M059J (cell line): ENCODE measurements around the gene PCBP1. TPM values are rescaled to one million over a fixed set of nuclear protein-coding genes. Genes with fewer than 3 reads are reported as not detected.
A peak's percentile ranks its signal among the peaks of the same experiment; 100 is the strongest.
"Not testable (repeated sequence)": the region's sequence is repeated elsewhere in the genome, so short reads cannot be mapped to it uniquely, and the experiment has no call there.

ENCODE experiments used
- DNase-seq: peaks from one replicate; pipeline ENCODE4 v3.0.0-alpha.2; 2012; ENCODE audit warnings: low read depth
- total RNA-seq: library from RNA; depleted of rRNA; stranded (reverse); fragments of >200 nt; shearing (Covaris generic); gene quantifications from 2 replicates; pipeline ENCODE4 v1.2.3, GENCODE V29; 2014; rRNA removed

PCBP1 gene
- total RNA-seq, 1 experiment from 2014 or later = 37.7 TPM

DNA sequence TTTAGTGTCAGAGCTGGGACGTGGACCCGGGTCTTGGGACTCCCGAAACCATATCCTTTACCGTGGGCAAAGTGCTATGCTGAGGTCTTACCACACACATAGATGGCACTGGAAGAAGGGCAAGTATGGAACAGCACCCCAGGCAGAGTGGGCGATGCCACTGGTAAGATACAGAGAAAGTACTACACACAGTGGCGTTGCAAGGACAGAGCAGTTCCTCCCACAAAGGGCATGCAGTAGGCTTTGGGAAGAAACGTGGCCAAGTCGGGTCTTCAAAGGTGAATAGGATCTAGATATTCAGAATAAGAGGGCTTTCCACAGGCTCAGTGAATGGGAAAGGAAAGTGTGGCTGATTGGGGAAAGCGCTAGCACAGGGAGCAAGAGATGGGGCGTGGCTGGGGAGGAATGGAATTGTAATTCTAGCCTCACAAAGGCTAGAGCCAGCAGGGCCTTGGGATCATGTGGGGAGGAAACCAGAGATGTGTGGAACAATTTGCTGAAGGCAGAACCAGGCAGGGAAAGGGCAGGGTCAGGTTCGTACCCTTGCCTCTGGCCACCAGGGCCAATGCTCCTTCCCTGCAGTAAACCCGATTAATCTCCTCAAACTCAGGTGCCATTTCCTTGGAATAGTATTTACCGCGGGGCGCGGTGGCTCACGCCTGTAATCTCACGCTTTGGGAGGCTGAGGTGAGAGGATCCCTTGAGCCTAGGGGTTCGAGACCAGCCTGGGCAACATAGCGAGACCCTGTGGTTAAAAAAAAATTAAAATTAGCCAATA, 36.0 kb downstream of the PCBP1 start:
- DNase-seq = peak; percentile 45

DNA sequence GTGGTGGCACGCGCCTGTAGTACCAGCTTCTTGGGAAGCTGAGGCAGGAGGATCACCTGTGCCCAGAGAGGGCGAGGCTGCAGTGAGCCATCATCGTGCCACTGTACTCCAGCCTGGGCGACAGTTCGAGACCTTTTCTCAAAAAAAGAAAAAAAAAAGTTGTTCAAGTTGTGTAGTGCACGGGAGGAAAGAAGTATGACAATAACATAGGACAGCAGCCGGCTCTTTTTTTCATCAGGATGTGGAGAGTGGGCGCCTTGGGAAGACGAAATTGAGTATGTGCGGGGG, 36.5 kb downstream of the PCBP1 start:
- no peak for DNase-seq

DNA sequence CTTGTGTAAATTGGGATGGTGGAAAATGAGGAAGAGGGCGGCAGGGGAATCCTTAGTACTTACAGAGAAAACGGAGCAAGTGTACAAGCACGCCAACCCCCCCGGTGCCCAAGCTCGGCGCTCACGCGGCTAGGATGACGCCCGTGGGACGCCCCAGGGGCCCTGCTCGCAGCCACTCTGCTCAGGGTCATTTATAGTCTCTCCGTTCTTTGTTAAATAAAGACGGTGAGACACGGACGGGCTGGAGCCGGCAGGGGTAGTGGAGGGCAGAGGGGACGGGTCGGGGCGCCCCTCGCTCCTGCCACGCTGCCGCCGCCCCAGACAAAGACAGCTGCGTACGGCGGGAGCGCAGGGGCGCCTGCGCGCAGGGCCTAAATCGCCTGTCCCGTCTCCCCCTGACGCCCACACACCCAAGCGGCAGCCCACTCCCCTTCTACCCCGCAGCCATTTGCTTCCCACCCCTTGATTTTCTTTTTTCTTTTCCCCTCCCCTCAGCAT, 37.8 kb downstream of the PCBP1 start:
- peak; percentile 42 for DNase-seq

DNA sequence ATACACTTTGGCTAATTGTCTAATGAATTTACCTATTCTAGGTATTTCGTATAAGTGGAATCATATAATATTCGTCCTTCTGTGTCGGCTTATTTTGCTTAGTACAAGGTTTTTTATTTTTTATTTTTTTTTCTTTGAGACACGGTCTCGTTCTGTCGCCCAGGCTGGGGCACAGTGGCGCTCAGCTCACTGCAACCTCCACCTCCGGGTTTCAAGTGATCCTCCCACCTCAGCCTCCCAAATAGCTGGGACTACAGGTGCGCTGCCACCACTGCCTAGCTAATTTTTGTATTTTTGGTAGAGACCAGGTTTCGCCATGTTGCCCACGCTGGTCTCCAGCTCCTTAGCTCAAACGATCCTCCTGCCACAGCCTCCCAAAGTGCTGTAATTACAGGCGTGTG, 38.2 kb downstream of the PCBP1 start:
- no peak for DNase-seq

DNA sequence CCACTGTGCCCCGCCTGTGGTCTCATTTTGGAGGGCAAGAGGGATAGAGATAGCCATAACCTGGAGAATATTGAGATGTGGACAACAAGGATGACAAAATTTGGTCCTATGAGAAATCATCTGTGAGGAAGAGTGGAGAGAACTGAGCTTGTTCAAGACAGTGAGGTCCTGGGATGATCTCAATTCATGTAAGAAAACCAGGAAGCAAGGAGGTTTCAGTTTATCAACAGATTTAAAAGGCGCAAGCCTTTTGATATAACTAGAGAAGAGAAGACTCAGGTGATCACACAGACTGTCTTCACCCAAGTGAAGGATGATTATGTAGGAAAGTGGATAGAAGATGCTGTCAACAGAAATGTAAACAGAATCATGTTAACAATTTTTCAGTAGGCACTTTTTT, 39.1 kb downstream of the PCBP1 start:
- no peak for DNase-seq

DNA sequence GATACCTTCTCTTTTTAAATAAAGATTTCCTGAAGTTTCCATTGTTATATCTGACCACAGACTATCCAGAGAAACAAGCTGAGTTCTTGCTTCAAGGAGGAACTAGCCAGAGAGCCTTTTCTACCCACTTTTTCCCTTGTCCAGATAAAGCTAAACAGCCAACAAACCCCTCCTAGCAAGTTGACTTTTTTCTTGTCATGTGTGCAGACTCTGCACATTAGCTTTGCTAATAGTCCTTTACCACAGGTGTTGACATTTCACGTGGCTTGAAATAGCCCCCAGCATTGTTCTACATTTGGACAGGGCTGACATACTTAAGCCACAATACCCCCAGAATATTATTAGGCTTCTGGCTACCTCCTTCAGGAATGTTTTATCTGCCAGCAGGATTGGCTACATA, 40.7 kb downstream of the PCBP1 start:
- DNase-seq = no peak

DNA sequence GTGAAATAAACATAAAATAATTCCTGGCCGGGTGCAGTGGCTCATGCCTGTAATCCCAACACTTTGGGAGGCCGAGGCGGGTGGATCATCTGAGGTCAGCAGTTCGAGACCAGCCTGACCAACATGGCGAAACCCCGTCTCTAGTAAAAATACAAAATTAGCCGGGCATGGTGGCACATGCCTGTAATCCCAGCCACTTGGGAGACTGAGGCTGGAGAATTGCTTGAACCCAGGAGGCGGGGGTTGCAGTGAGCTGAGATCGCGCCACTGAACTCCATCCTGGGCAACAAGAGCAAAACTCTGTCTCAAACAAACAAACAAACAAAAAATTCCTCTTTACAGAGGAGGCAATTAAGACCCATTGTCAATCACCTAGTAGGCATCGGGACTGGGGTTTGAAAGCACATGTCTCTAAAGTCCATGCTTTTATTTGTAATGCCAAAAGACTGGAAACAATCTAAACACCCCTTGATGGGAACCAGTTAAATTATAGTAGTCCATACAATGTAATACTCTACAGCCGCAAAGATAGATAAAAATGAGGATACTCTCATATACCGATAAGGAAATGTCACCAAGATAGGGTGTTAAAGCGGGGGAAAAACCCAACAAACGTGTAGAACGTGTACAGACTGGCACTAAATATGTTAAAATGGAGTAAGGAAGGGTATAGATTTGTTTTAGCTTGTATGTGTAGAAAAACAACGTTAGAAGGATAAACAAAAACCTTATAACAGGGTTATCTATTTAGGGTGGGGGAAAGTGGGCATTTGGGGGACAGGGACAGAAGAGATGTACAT, 44.3 kb downstream of the PCBP1 start:
- DNase-seq = not testable (repeated sequence)

DNA sequence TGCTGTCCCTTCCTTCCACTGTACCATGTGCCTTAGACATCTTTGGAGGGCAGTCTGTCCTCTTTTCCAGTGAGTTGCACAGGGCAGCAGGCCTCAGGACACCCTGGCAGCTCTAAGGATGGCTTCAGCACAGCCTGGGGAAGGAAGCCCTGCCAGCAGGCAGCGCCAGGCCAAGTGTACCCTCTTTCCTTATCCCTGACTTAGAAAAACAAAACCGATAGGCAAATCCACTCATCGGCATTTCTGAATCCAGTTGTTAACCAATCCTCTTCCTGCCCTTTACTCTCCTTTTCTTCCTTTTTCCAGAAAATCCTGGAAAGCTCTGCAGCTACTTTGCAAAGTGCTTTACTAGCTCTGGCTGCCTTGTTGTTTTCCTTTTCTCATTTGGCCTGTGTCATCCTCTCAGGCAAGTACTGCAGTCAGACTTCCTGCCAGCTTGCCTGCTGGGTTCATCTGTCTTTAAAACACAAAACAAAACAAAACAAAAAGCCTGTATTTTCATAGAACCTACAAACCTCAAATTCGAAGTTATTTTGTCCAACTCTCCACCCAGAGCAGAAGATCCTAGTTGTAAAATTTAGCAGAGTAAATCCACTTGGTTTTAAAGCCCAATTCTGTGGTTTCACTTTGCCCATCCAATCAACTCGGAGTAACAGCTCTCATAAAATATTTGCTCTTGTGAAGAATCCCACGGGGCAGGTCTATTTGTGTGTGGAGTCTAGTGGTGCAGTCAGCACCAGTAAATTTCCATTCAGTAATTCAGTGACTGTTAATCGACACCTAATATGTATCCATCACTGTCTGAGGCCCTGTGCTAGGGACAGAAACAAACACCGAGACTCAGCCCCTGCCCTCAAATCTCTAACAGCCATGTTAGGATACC, 45.2 kb downstream of the PCBP1 start:
- DNase-seq = peak; percentile 71

DNA sequence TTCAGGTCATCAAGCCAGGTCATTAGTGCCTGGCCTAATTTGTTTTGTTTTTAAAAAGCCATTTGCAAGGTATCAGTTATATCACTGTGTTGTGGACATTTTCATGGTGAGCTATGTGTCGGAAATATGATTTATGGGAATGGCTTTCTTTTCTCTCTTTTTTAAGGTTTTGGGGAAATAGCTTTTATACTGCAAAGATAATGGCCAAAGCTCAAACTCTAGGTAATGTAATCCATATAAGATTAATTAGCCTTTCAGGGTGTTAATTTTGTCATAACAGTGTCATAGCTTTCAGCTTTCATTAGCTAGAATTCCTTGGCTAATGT, 45.8 kb downstream of the PCBP1 start:
- DNase-seq = no peak

DNA sequence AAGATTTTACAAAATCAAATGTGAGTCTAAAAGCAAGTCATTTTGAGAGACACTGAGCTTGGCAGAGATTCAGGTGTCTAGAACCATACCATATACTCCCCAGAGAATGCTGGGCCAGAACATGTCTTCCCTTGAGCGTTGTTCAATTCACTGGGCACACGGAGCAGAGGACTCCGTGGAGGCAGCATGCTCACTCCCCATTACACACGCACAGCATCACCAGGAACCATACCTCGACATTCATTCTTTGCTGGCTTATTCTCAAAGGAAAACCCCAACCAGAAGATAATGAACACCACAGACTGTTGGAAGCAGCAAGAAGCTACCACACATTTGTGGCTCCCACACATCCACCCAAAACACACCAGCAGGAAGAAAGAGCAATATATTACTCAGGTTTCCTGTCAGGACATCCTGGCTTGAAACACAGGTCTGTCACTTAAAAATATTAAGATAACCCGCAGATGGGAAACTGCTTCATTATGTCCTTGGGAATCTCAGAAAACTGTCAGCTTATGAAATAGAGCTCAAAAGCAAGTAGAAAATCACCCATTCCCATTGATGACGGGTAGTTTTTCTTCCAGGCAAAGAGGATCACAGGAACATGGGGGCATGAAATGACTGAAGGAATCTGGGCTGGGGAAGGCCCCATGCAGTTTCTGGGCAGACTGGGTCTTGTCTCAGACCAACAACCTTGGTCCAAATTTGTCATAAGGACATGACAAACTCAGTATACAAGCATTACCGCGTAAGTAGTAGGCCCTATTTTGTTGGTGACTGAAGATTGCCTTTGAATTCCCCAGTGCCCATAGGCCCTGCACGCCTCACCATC, 46.4 kb downstream of the PCBP1 start:
- DNase-seq = no peak

DNA sequence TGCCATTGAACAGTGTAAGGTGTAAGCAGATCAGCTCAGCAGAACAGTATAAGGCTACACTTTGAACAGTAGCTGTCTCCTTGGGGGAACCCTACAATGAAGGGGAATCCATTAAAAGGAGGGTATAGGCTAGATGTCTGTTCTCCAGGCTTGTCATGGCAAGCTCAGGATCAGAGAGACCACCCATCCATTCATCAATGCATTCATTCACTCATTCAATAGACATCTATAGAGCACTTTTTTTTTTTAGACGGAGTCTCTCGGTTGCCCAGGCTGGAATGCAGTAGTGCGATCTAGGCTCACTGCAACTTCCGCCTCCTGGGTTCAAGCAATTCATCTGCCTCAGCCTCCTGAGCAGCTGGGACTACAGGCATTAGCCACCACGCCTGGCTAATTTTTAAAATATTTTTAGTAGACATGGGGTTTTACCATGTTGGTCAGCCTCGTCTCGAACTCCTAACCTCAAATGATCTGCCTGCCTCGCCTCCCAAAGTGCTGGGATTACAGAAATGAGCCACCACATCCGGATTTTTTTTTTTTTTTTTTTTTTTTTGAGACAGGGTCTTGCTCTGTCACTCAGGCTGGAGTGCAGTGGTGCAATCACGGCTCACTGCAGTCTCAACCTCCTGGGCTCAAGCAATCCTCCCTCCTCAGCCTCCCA, 47.2 kb downstream of the PCBP1 start:
- not testable (repeated sequence) for DNase-seq

Other genes starting within 250 kb of the PCBP1 start
- 93.9 and 105 TPM in 2 replicates for gene SNRNP27, start 193.5 kb upstream of the PCBP1 start, total RNA-seq
- 2.1 and 5.0 TPM in 2 replicates for gene MXD1, start 172.4 kb upstream of the PCBP1 start, total RNA-seq
- 0.15 and 0.49 TPM in 2 replicates for gene ASPRV1, start 125.8 kb upstream of the PCBP1 start, total RNA-seq
- 10.5 and 12.5 TPM in 2 replicates for gene C2orf42, start 103.5 kb downstream of the PCBP1 start, total RNA-seq
- 52.4 and 64.5 TPM in 2 replicates for gene TIA1, start 161.2 kb downstream of the PCBP1 start, total RNA-seq
- gene PCYOX1, start 170.7 kb downstream of the PCBP1 start, total RNA-seq = 16.3 and 30.4 TPM in 2 replicates
- gene SNRPG, start 206.3 kb downstream of the PCBP1 start, total RNA-seq = 229 and 376 TPM in 2 replicates
- gene FAM136A, start 214.6 kb downstream of the PCBP1 start, total RNA-seq = 69.1 and 73.0 TPM in 2 replicates